ENCODE results near the gene TRAPPC5.
A peak's percentile ranks its signal among the peaks of the same experiment; 100 is the strongest.

TRAPPC5 gene

DNA sequence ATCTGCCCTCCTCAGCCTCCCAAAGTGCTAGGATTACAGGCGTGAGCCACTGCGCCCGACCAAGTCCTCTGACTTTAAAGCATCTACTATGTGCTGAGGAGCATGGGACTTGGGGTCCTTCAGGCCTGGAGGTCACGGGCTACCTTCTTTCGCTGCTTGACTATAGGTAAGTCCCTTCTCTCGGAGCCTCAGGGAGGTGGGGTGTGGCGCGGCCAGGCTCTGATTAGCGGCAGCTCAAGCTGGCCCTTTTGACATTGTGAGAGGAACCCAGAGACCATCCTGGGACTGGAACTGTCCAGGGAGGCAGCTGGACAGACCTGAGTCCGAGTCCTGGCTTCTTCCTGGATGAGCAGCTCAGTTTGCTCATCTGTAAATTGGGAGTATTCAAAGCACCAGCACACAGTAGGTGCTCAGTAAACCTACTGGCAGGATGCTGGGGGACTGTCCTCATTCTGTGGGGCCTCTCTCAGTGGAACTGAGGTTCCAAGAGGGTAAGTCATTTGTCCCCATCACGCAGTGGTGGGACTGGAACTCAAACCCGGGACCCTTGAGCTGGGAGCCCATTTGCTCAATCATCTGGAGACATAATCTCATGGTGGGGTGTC lies 20.5 kb downstream of the TRAPPC5 start:
- no peak for DNase-seq

DNA sequence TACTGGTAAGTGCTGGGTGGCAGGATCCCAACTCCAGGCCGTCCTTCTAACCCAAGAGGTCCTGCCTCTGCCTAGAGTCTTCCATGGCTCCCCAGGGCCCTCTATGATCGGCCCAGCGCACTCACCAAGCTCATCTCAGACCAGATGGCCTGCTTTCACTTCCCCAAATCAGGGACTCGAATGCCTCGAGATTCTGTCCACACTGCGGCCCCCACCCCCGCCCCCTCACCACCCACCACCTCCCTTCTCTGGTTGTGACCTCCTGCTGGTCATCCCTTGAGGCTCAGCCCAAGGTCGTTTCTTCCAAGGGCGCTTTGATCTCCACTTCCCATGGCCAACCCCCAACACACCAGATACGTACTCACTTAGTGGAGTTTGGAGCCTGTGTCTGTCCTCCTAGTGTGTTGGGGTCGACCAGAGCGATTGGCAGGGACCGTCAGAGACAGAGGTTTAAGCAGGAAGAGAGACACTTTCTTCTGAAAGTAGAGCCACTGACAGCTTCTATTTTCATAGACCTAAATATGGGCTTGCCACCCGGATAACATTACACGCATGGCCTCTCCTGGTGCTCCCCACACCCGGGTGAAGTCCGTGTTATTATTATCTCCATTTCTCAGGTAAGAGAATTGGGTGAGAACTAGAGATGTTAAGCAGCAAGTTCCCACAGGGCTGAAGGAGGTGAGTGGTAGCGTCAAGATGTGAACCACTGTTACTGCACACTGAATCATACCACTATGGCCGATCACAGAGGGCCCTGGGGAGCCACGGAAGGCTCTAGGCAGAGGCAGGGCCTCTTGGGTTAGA lies 21.2 kb downstream of the TRAPPC5 start, which contains the start of gene FCER2:
FCER2 (minus strand) TSS at position 478 of the 804 bp plus-strand sequence. CDS start 2,371 bp downstream, outside the sequence.
- peak; percentile 68 to 81 (median 77) for DNase-seq

DNA sequence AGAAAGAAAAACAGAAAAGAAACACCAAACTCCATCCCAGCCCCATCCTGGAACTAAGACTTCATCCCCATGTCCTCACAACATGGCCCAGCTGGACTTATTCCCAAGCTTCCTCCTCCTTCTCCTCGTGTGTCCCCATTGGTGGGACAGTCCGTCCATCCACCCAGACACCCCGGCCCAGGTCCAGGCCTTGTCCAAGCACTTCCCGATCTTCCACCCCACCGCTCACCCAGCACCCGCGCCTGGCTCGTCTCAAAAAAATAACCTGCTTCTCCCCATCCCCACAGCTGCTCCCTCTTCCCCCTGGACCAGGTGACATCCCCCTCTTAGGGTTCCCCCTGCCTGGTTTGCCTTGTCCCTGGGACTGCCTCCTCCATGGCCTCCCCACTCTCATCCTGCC lies 22.7 kb downstream of the TRAPPC5 start:
- DNase-seq = no peak

DNA sequence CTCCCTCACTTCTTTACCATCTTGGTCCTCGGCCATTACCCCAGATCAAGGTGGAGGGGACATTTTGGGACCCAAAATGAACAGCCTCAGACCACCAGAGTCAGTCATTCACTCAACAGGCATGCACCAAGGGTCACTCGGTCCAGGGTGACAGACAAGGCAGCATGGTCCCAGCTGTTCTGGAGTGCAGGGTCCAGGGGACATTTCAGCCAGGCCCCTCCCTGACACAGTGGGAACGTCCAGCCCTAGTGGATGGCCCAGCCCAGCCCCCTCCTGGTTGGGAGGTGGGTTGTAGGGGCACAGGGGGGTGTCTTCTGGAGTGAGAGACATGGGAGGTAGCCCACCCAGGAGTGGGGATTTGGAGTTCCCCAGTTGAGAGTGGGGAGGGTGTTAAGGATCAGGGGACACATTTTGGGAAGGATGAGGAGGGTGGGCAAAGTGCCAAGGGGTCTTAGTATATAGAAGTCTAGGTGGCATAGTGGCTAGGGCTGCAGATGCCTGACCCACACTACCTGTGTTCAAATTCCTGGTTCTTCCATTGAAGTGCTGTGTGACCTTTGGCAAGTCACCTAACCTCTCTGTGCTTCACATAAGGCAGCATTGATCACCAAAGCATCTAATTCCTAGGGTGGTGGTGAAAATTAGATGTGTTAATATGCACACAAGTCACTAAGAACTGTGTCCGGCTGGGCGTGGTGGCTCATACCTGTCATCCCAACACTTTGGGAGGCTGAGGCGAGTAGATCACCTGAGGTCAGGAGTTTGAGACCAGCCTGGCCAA lies 23.8 kb downstream of the TRAPPC5 start:
- DNase-seq = no peak

DNA sequence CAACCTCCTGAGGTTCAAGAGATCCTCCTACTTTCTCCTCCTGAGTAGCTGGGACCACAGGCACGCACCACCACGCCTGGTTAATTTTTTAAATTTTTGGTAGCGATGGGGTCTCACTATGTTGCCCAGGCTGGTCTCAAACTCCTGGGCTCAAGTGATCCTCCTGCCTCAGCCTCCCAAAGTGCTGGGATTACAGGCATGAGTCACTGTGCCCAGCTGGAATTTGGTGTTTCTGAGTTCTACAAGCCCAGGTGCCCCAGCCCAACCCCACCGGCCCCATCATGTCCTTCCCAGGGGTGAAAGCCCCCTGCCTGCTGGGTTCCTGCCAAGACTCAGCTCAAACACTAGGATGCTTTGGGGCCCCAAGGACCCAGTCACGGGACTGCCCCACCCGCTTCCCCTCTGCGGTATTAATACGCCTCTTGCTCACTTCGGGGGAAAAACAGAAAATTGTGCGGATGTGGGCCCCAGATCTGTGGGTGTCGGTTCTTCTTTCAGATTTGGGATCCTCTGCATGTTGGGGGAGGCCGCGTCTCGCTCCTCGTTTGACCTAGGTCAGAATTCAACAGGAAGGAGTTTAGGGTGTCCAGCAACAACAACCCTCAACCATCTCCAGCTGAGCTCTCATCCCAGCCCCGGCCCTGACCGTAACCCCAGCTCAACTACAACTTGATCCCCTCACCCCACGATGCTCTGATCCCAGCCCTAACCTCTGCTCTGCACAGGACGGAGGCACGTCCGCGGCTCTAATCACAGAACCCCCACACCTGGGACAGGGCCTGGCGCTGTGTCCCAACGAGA lies 25.0 kb downstream of the TRAPPC5 start:
- peak; percentile 89 to 94 (median 93) for DNase-seq

DNA sequence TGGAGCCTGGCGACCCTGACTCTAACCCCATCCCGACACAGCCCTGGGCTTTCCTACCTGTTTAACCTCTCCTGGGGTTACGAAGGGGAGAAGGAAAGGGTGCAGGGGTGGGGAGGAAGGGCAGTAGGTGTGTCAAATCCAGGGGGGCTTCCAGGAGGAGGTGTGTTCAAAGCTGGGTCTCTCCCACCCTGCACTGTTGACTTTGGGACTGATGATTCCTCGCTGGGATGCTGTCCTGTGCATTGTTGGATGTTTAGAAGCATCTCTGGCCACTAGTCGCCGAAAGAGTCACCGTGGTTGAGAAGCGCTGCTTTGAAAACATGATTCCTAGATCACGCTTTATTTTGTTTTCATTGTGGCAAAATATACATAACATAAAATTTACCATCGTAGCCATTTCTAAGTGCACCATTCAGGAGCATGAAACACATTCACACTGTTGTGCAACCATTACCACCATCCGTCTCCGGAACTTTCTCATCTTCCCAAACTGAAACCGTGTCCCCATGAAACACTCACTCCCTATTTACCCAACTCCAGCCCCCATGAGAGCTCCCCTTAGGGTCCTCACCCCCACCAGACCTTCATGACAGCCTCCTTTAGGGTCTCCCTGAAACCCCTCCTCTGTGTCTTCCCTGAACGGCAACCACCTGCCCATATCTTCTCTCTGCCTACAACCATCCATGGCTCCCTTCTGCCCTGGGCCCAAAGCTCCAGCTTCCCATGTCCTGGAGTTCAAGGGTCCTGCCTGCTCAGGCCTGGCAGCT lies 25.7 kb downstream of the TRAPPC5 start:
- DNase-seq = peak; percentile 11 to 66 (median 50)

DNA sequence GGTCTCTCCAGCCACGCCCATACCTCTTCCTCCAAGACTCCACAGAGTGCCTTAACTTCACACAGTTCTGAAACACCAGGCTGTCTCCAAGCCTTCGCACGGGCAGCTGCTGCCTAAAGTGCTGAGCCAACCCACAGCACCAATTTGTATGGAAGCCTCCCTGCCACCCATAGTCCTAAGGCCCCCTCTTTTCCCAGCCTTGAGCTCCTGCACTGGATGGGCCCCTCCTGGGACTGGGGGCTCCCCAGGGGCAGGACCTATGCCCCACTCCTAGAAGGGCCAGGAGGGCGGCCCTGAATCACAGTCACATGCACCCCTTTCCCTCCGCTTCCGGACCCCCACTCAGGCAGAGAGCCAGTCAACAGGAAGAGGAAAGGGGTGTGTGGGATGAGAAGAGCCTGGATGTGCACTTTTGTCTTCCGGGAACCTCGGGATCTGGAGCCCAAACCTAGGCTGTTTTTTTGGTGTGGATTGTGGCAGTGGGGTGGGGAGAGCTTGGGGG lies 26.4 kb downstream of the TRAPPC5 start:
- peak; percentile 34 to 69 (median 60) for DNase-seq

DNA sequence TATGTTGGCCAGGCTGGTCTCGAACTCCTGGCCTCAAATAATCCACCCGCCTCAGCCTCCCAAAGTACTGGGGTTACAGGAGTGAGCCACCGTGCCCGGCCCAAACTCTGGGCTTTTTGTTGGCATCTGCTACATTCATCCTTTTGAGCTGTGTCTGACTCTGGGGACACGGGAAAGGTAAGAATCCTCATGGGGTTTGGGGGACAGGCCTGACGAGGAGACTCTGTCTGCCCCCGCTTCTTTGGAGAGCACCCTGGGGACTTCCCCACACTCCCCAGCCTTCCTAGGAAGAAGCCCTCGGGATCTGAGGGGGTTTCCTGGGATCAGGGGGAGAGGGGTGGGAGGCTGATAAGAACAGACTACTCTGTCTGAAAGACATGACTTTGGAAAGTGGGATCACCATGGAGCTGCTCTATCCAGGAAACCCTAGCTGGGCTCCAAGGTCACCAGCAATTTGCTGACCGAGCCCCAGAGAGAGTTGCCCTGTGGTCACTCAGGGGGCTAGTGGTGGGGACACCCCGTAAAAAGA lies 29.4 kb downstream of the TRAPPC5 start:
- DNase-seq = no peak

DNA sequence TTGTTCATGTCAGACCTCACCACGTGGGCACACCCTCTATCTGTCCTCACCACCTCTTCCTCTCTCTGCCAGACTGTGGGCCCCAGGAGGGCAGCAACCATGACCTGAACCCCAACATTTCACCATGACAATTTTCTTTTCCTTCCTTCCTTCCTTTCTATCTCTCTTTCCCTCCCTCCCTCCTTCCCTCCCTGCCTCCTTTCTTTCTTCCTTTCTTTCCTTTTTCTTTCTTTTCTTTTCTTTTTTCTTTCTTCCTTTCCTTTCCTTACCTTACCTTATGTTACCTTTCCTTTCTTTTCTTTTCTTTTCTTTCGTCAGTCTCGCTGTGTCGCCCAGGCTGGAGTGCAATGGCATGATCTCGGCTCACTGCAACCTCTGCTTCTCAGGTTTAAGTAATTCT lies 30.0 kb downstream of the TRAPPC5 start:
- no peak for DNase-seq

DNA sequence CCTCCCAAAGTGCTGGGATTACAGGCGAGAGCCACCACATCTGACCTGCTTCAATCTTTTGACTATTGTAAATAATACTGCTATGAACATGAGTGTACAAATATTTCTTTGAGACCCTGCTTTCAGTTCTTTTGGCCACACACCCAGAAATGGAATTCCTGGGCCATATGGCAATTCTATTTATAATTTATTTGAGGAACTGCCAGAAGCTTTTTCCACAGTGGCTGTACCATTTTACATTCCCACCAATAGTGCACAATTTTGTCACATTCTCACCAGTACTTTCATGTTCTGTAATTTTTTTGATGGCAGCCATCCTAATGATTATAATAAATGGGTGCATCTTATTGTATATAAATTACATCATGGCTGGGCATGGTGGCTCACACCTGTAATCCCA lies 35.0 kb downstream of the TRAPPC5 start:
- DNase-seq = peak in 1 of 4 experiments; percentile 40

DNA sequence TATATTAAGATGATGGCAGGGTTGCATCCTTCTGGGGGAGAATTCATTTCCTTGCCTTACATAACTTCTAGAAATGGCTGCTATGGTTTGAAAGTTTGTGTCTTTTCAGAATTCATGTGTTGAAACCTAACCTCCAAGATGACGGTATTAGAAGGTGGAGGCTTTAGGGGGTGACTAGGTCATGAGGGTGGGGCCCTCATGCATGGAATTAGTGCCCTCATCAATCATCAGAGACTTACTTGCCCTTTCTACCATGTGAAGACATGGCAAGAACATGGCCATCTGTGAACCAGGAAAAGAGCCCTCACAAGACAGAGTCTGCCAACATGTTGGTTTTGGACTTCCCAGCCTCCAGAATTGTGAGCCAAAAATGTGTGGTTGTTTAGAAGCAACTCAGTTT lies 36.1 kb downstream of the TRAPPC5 start:
- DNase-seq = no peak

DNA sequence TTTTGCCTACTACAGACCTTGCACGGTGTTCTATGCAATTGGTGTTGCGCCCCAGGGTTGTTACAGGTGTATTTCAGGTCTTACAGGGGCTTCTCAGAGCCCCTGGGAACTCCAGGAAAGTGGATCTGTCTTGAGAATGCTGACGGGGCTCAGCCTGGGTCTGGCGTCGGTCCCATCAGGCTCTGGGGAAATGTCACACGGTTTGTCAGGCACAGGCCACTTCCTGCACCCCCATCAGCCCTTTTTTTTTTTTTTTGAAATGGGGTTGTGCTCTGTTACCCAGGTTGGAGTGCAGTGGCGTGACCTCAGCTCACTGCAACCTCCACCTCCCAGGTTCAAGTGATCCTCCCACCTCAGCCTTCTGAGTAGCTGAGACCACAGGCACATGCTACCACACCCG lies 38.0 kb downstream of the TRAPPC5 start:
- DNase-seq = peak in 1 of 4 experiments; percentile 39

DNA sequence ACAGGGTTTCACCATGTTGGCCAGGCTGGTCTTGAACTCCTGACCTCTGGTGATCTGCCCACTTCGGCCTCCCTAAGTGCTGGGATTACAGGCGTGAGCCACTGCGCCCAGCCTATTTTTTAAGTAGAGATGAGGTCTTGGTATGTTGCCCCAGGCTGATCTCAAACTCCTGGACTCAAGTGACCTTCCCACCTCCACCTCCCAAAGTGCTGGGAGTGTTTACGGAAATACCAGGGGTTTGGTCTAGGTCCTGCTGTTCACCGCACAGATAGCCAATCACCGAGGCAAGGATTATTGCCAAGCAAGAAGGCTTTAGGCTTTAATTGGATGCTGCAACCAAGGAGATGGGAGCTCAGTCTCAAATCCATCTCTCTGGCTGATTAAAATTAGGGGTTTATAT lies 39.7 kb downstream of the TRAPPC5 start:
- DNase-seq = no peak

DNA sequence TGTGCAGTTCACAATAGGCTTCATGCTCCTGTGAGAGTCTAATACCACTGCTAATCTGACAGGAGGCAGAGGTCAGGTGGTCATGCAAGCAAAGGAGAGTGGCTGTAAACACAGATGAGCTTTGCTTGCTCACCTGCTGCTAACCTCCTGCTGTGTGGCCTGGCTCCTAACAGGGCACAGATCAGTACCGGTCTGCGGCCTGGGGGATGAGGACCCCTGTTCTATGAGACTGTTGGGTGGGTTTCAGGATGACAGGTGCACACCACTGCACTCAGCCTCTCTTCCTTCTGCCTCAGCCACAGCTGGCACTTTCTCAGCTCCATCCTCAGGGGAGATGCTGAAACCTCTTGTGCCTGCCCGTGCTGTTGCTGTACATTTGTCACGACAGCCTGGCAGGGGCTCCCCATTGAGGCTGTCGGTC lies 41.6 kb downstream of the TRAPPC5 start:
- DNase-seq = no peak

DNA sequence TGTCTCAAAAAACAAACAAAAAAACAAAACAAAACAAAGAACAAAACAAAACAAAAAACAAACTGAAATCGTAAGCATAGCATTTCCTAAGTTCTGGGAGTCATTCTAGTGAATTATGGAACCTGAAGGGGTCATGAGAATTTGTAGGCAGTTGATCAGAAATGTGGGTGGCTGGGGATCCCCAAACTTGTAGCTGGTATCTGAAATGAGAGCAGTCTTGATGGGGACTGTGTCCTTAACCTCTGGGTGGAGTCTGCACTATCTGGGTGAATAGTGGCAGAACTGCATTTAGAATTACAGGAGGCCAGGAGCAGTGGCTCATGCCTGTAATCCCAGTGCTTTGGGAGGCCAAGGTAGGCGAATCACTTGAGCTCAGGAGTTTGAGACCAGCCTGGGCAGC lies 45.2 kb downstream of the TRAPPC5 start:
- DNase-seq = no peak

DNA sequence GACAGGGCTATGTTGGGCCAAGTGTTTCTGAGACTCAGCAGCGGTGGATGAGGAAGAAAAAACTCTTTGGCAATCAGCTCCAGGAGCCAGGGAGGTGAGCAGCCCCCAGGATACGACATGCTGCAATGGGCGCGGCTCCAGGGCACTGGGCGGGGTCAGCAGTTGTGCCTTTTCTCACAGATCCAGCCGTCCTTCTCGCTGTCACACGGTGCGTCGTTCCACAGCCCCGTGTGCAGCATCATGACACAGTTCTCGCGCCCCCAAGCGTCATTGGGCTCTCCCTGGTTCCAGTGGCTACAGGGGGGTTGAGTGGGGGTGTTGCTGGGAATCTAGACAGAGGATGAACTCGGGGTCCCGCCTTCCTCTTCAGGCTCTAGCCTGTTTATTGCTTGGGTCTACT lies 48.6 kb downstream of the TRAPPC5 start:
- DNase-seq = peak in 2 of 4 experiments; percentile 29 to 32

DNA sequence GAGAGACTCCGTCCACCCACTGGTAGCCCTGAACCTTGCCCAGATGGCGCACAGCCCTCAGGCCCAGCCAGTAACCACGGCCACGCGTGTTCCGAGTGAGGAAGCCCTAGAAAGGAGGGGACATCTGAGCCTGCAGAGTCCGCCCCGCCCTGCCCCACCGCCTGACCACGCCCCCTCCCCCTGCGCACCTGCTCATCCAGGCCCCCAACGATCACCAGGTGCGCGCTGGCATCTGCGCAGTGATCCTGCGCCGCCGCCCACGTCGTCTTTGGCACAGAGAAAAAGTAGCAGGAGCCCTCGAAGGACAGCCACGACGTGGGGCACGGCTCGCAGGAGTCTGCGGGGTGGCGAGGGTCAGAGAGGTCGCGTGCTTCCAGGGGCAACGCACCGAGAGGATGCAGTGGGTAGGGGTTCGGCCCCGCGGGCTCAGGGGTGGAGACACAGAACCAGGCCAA lies 49.2 kb downstream of the TRAPPC5 start:
- DNase-seq = no peak

DNA sequence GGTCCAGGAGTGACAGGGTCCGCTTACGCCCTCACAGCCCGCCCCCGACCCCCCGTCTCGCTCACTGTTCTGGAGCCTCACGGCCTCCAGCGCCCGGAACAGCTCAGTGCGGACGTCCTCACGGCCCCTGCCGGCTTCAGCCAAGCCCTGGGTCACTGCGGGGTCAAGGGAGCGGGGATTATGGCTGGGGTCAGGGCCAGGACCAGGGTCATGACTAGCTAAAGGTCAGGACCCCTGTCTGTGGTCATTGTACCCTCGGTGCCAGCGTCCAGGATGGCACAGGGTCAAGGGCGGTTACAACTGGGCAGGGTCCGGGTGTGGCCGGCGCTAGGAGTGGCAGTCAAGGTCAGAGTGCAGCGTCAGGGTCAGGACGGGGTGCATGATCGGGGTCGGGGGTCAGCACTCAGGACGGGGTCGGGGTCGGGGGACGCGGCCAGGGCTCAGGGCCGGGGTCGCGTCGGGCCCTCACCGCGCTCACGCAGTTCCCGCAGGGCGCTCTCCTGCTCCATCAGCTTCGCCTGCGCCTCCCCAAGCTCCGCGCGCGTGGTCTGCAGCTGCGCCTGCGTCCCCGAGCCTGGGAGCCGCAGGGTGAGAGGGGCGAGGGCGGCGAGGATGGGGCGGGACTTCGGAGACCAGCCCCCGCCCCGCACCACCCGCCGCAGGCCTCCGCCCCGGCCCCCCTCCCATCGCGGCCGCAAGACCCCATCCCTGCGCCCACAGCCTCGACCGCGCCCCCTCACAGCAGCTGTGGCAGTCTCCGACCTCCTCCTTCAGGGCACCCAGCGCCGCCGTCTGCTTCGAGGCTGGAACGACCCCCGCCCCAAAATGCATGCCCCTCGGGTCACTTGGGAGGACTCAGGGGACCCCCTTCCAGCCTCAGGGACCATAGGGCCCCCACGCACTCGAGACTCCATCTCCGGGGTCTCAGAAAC lies 49.9 kb downstream of the TRAPPC5 start:
- DNase-seq = peak in 1 of 4 experiments; percentile 34

DNA sequence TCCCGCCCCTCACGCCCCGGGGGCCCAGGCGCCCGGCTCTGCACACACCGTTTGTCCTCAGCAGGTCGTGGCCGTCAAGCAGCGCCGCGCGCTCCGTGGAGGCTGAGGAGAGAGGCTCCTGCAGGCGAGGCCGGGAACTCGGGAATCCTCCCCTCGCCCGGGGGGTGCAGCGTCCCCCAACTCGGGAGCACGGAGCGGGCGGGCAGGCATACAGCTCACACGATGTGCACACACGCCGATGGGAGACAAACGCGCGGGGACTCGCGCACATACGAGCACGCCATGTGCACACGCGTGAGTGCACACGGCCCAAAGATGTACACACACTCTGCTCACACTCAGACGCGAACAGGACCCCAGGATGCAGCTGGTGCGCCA lies 50.6 kb downstream of the TRAPPC5 start:
- DNase-seq = no peak

DNA sequence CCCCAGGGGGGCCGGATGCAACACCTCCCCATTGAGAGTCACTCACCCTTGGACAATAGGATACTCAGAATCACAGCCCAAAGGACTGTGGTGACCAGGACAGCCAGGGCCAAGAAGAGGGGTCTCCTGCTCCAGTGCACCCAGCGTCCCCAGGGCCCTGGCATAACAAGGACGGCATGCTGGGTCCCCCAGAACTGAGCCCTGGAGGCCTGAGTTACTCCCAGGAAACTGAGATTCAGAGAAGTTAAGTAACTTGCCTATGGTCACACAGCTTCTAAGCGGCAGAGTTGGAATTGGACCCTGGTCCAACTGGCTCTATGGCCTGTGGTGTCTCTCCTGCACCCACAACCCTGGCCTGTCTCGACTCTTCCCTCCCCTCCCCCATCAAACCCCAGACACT lies 51.0 kb downstream of the TRAPPC5 start:
- no peak for DNase-seq

All from suppressor macrophage (primary cell).